ENCODE measurements around the gene CAMSAP1. TPM values are rescaled to one million over a fixed set of nuclear protein-coding genes. Genes with fewer than 3 reads are reported as not detected.

The CAMSAP1 gene
- total RNA-seq, 1 experiment from 2014 or later: 52.7 TPM

DNA sequence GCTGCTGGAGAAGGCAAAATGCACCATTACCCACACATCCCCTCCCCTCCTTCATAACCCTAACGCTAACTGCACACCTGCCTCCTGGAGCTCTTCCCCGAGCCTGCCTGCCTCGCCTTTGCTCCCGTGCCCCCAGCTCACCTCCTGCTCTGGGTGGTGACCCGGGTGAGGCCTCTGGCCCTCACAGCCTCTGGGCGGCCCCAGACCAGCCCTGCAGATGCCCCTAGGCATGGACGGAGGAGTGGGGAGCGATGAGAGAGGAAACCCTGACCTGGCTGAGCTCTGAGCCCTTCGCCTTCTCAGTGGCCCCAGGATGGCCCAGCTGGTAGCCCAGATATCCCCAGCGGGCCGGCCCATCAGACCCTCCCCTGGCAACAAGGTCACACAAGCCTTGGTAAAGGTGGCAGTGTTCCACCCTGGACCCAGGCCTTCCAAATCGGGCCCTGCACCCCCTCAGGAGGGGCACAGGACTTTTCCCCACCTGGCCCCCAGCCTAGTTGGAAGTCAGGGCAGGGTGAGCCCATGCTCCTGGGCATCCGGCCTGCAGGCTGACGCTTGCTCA is 14.5 kb upstream of the CAMSAP1 start:
- H3K4me1 ChIP-seq (ENCODE audit: insufficient read depth, low read length): no peaks in the 10 kb centered on the region
- Mint-ChIP-seq H3K9me3 (peaks cover 26 to 32% of the 10 kb centered on the region in 2 experiments), H3K4me3 (no peak overlapping the region), H3K36me3 (ENCODE audit: insufficient read depth in 1 of 3, low read depth in 3 of 3) (peaks cover 26 to 36% (median 36%) of the 10 kb centered on the region in 3 experiments), H3K27ac (peak overlapping the region in 1 of 3 experiments; percentile 44; a peak in 1 of 7 replicates), H3K4me1 (peaks cover 0 to 10% of the 10 kb centered on the region in 2 experiments; a peak in 3 of 4 replicates), H3K27me3 (ENCODE audit: low read depth) (peaks cover 26% of the 10 kb centered on the region)
- H3K27me3 ChIP-seq (ENCODE audit: insufficient read depth, low read length): no peaks in the 10 kb centered on the region
- no peak overlapping the region for H3K23ac ChIP-seq (ENCODE audit: insufficient read length, low read depth, low read length)
- H2BK120ac ChIP-seq (ENCODE audit: low read depth, low read length, poor library complexity, severe bottlenecking): no peak overlapping the region
- no peak for TF ChIP-seq CTCF (conservative IDR thresholded peaks at IDR 0.05)
- H2AK5ac ChIP-seq (ENCODE audit: insufficient read length, low read length): no peak overlapping the region
- H2BK15ac ChIP-seq (ENCODE audit: low read depth, low read length): no peak overlapping the region
- no peaks in the 10 kb centered on the region for H4K20me1 ChIP-seq (ENCODE audit: control insufficient read depth, insufficient read depth, insufficient read length)
- WGBS (ENCODE audit: extremely low coverage, insufficient read length, low lambda C conversion rate): no CpG with 5 or more reads among the region's 14 CpGs
- H2BK20ac ChIP-seq (ENCODE audit: low read depth, low read length, poor library complexity, severe bottlenecking): no peak overlapping the region
- H3K23me2 ChIP-seq (ENCODE audit: insufficient read length, low read depth, low read length, poor library complexity, severe bottlenecking): no peaks in the 10 kb centered on the region
- H3K56ac ChIP-seq (ENCODE audit: insufficient read length, low read depth, low read length): no peak overlapping the region
- no peak overlapping the region for H3T11ph ChIP-seq (ENCODE audit: low read length)
- no peak for DNase-seq
- H2BK12ac ChIP-seq (ENCODE audit: insufficient read length, low read depth, low read length): no peak overlapping the region
- no peak overlapping the region for H3K14ac ChIP-seq (ENCODE audit: insufficient read depth, low read length)
- no peak overlapping the region for H4K5ac ChIP-seq (ENCODE audit: insufficient read length, low read depth, low read length)
- H3K27ac ChIP-seq (ENCODE audit: insufficient read length, low read depth, low read length): no peak overlapping the region
- H4K91ac ChIP-seq (ENCODE audit: insufficient read length, low read depth, low read length): no peak overlapping the region
- no peak overlapping the region for H2BK5ac ChIP-seq (ENCODE audit: insufficient read length, low read length)
- no peak overlapping the region for H3K4me2 ChIP-seq (ENCODE audit: insufficient read depth, insufficient read length, low read length)
- H3K9me3 ChIP-seq (ENCODE audit: control insufficient read depth, low read depth, low read length): peaks cover 15% of the 10 kb centered on the region
- no peak overlapping the region for H2AFZ ChIP-seq (ENCODE audit: low read length)
- H3K79me2 ChIP-seq (ENCODE audit: insufficient read depth, low read length): no peaks in the 10 kb centered on the region
- H3K79me1 ChIP-seq (ENCODE audit: insufficient read depth, low read depth, low read length, poor library complexity, severe bottlenecking): no peaks in the 10 kb centered on the region
- H4K8ac ChIP-seq (replicated peaks; ENCODE audit: insufficient read length, low read depth, low read length): no peak overlapping the region
- no peak overlapping the region for H3K9ac ChIP-seq (ENCODE audit: extremely low read depth, insufficient read length, low read length)
- H3K18ac ChIP-seq (ENCODE audit: insufficient read length, low read depth, low read length): no peak overlapping the region
- no peak overlapping the region for H3K4ac ChIP-seq (ENCODE audit: low read depth, low read length)

Data from H9 (cell line).